K562 (cell line): Measurements from ENCODE around the gene TMEM167B.

ENCODE experiments used
- CBX1 ChIP-seq: sonication (generic); IDR thresholded peaks from 2 replicates; pipeline ENCODE4 v1.6.1; 2016; ENCODE audit warnings: antibody characterized with exemption, low read depth, mild to moderate bottlenecking
- CEBPB ChIP-seq: fragments of 450-650 bp; IDR thresholded peaks from 2 replicates; pipeline ENCODE4 v1.6.1; 2016; ENCODE audit warnings: missing genetic modification characterization, missing compliant biosample characterization
- FOS ChIP-seq: IDR thresholded peaks from 3 replicates; pipeline ENCODE4 v1.6.1; 2011; ENCODE audit not compliant: insufficient read length; ENCODE audit errors: extremely low read depth
- POLR2AphosphoS5 ChIP-seq: IDR thresholded peaks from 2 replicates; pipeline ENCODE4 v1.6.1; 2011; ENCODE audit warnings: mild to moderate bottlenecking, low read depth, low read length, moderate library complexity; ENCODE audit not compliant: control insufficient read depth, insufficient read depth
- TSC22D4 ChIP-seq: fragments of 450-650 bp; IDR thresholded peaks from 2 replicates; pipeline ENCODE4 v1.6.1; 2016; ENCODE audit warnings: missing genetic modification characterization, missing biosample characterization, control low read depth
- YY1 ChIP-seq, 3 experiments: IDR thresholded peaks; 2 replicates each; pipeline ENCODE4 v1.6.1; 2011; ENCODE audit warnings: low read length in 2 of 3, mild to moderate bottlenecking in 2 of 3, moderate library complexity in 2 of 3, borderline replicate concordance in 1 of 3, control low read depth in 1 of 3, low read depth in 1 of 3; ENCODE audit not compliant: insufficient read depth in 3 of 3, insufficient replicate concordance in 2 of 3, control insufficient read depth in 1 of 3, insufficient read length in 1 of 3; ENCODE audit errors: extremely low read depth in 1 of 3
- TF ChIP-seq, protein P1 (sequence below), 2 experiments: fragments of 450-650 bp; formaldehyde crosslinking in 1 of 2; IDR thresholded peaks; 2 replicates each; pipeline versions ENCODE4 v1.4.0 to v1.6.1; 2014 to 2020; ENCODE audit warnings: mild to moderate bottlenecking in 2 of 2, borderline replicate concordance in 1 of 2, low read depth in 1 of 2
- TF ChIP-seq, protein P2 (sequence below), 3 experiments: IDR thresholded peaks in 2 of 3; conservative IDR thresholded peaks in 1 of 3; 2 replicates each; pipeline ENCODE4 v1.5.1; 2011 to 2012; ENCODE audit warnings: low read length in 3 of 3, mild to moderate bottlenecking in 3 of 3, control low read depth in 2 of 3, improper control_type of control experiment in 1 of 3, inconsistent platforms in 1 of 3, low read depth in 1 of 3, mixed read lengths in 1 of 3, moderate library complexity in 1 of 3; ENCODE audit not compliant: insufficient read depth in 2 of 3

DNA sequence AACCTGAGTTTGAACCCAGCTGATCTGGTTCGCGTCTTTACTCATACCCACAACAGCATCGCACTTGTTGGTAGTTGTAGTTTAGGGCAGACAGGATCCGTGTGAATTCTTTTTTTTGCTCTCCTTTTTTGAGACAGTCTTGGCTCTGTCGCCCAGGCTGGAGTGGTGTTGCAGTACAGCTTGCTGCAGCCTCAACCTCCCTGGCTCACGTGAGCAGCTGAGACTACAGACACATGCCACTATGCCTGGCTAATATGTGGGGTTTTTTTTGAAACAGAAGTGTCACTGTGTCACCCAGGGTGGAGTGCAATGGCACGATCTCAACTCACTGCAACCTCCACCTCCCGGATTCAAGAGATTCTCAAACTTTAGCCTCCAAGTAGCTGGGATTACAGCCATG lies 22.7 kb upstream of the TMEM167B start:
- TF ChIP-seq FOS (no peak), TSC22D4 (tag) (no peak), CBX1 (no peak), CEBPB (tag) (no peak), YY1 (IDR thresholded peaks at IDR 0.05; ENCODE audit: borderline replicate concordance in 1 of 3, control insufficient read depth in 1 of 3, extremely low read depth in 1 of 3, insufficient read depth in 3 of 3, insufficient read length in 1 of 3, insufficient replicate concordance in 2 of 3, low read depth in 1 of 3, low read length in 2 of 3) (no peak), POLR2AphosphoS5 (no peak)
- TF ChIP-seq, protein P1, sequence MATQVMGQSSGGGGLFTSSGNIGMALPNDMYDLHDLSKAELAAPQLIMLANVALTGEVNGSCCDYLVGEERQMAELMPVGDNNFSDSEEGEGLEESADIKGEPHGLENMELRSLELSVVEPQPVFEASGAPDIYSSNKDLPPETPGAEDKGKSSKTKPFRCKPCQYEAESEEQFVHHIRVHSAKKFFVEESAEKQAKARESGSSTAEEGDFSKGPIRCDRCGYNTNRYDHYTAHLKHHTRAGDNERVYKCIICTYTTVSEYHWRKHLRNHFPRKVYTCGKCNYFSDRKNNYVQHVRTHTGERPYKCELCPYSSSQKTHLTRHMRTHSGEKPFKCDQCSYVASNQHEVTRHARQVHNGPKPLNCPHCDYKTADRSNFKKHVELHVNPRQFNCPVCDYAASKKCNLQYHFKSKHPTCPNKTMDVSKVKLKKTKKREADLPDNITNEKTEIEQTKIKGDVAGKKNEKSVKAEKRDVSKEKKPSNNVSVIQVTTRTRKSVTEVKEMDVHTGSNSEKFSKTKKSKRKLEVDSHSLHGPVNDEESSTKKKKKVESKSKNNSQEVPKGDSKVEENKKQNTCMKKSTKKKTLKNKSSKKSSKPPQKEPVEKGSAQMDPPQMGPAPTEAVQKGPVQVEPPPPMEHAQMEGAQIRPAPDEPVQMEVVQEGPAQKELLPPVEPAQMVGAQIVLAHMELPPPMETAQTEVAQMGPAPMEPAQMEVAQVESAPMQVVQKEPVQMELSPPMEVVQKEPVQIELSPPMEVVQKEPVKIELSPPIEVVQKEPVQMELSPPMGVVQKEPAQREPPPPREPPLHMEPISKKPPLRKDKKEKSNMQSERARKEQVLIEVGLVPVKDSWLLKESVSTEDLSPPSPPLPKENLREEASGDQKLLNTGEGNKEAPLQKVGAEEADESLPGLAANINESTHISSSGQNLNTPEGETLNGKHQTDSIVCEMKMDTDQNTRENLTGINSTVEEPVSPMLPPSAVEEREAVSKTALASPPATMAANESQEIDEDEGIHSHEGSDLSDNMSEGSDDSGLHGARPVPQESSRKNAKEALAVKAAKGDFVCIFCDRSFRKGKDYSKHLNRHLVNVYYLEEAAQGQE (IDR thresholded peaks at IDR 0.05; ENCODE audit: borderline replicate concordance): no peak
- TF ChIP-seq, protein P1 (CRISPR knock-in tag; IDR thresholded peaks at IDR 0.05; ENCODE audit: low read depth): no peak
- TF ChIP-seq, protein P2, sequence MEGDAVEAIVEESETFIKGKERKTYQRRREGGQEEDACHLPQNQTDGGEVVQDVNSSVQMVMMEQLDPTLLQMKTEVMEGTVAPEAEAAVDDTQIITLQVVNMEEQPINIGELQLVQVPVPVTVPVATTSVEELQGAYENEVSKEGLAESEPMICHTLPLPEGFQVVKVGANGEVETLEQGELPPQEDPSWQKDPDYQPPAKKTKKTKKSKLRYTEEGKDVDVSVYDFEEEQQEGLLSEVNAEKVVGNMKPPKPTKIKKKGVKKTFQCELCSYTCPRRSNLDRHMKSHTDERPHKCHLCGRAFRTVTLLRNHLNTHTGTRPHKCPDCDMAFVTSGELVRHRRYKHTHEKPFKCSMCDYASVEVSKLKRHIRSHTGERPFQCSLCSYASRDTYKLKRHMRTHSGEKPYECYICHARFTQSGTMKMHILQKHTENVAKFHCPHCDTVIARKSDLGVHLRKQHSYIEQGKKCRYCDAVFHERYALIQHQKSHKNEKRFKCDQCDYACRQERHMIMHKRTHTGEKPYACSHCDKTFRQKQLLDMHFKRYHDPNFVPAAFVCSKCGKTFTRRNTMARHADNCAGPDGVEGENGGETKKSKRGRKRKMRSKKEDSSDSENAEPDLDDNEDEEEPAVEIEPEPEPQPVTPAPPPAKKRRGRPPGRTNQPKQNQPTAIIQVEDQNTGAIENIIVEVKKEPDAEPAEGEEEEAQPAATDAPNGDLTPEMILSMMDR (IDR thresholded peaks at IDR 0.05 in 2 of 3, conservative IDR thresholded peaks at IDR 0.05 in 1 of 3; ENCODE audit: insufficient read depth in 2 of 3, low read depth in 1 of 3, low read length in 3 of 3): no peak
